Activated naive CD4-positive, alpha-beta T cell treated with anti-CD3 and anti-CD28 coated beads, Interleukin-2, amount 50 U/mL, for 16 hours (primary cell): ENCODE results near the gene TSC22D1.
A peak's percentile ranks its signal among the peaks of the same experiment; 100 is the strongest.

Experiments
- DNase-seq: peaks from one replicate; pipeline ENCODE4 v3.0.0-alpha.2; 2020

TSC22D1 gene

DNA sequence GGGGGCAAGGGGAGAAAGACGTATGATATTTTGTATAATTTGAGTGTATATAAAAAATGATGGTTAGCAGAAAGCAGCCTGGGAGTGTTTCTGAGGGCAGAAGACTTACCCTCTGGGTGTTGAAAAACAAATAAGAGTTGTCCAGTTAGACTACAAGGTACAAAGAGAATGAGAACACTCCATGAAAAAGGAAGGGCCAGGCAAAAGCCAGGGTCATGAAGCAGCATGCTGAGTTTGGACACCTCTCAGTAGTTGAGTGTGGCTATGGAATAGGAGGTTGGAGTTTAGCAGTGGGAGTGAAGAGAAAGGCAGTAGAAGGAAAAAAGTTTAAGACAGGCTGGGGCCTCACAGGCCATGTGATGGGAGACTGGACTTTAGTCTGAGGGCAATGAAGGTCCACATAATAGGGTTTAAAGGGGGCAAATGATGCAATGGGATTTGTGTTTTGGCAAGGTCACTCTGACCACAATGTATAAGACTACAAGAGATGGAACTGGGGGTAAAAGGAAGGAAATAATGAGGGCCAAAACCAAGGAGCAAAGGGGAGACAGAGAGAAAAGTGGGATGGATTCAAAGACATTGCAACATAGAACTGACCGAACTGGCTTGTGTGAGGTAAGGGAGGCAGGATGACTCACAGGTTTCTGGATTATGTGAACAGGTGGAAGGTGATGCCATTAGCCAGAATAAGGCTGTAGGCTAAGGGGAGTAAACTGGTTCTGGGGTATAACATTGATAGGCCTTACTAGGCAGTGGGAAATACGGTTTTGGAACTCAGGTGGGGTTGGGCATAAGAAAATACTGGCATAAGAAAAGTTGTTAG, 125.9 kb downstream of the TSC22D1 start:
- no peak for DNase-seq

DNA sequence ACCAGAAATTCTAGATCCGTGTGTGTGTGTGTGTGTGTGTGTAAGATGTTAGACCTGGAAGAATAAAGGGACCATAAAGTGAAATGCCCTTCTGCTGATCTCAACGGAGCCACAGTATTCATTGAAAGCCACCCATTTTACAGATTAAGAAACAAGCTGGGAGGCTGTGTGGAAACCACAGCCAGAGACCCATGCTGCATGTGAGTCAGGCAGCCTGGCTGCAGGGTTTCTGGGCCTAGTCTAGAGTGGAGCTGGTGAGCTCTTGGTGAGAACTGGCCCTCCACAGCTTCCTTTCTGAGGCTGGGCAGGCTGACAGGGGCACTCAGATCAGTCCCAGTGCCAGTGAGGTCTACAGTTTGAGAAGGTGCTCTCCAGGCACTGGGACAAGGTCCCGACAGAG, 127.3 kb downstream of the TSC22D1 start:
- DNase-seq, result no peak

DNA sequence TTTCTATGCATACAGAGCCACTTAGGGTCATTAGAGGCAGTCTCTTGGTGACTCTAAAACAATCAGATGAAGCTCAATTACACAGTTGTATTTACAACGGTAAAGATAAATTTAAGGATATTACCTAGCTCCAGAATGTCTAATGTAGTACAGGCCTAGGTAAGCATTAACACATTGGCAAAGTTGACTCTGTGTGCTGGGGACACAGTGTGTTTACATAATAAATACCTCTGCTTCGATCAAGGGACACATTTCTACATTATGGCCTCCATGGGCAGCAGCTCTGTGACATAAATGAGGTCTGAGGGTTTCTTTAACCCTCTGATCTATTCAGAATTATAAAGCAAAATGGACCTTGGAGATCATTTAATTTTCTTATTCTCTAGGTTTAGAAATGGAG, 127.8 kb downstream of the TSC22D1 start:
- no peak for DNase-seq

DNA sequence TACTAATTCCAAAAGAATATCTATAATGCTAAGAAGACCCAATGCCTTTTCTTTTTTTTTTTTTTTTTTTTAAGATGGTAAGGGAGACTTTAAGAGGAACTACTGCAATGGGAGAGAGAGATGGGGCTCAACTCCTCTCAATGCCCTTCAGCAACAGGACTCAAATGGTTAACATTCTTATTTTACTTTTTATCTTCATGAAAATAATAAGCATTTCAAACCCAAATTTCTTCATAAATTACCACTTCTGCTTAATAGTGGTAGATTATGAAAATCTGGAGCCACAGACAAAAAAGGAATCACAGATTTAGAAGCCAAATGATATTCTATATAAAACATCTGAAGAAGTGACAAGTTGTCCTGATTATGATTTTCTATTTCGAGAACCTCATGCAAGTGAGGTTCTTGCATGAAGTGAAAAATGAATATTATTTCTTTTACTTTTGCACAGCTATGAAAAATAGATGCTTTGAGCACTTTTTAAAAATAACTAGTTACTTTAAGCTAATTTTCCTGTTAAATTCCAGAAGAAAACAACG, 128.3 kb downstream of the TSC22D1 start:
- DNase-seq, result no peak

DNA sequence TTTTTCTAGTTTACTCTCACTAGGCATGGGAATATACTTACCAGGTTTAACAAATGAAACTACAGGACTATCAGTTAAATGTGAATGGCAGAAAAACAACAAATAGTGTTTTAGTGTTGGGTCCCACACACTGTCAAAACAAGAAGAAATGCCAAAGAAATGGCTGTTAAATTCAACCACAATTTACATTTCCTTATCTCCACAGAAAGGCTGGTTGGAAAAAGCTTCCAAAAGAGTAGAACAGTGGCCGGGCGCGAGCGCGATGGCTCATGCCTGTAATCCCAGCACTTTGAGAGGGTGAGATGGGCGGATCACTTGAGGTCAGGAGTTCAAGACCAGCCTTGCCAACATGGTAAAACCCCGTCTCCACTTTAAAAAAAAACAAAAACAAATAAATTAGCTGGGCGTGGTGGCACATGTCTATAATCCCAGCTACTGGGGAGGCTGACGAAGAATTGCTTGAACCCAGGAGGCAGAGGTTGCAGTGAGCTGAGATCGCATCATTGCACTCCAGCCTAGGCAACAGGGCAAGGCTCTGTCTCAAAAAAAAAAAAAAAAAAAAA, 136.0 kb downstream of the TSC22D1 start:
- no peak for DNase-seq

DNA sequence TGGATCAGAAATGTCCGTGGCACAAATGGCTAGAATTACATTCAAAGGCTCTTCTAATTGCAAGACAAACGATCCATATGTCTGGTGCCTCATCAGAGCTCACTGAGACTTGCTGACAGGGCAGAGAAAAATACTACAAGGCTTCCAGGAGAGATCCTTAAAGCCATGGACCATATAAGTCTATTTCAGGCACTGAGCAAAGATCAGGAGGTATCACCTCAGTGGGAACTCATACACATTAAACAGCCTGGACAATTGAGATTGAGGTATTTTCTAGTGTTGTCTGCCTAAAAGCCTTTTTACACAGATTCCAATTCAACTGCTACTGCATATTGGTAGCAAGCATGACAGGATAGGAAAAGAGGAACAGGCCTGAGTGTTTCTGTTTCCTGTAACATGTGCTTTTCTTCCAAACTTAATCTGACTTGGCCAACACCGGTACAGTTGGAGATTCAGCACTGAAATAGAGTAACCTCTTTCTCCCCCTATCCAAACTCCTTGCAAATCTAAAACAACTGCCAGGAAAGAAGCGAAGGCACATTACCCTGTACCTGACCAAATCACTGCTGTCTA, 136.6 kb downstream of the TSC22D1 start:
- no peak for DNase-seq

DNA sequence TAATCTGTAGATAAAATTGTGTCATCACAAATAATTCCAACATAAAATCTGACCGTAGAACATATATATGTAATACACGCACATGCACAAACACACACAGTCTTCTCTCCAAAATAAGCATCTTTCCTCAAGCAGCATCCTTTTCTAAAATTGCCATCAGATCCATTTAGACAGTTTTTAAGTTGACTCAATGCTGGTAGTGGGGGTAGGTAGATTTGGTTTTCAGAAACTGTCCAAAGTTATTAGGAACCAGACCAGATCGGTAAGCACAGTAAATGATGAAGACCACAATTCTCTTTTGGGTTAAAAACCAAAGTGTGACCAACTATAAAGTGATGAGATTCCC, 137.9 kb downstream of the TSC22D1 start:
- no peak for DNase-seq

DNA sequence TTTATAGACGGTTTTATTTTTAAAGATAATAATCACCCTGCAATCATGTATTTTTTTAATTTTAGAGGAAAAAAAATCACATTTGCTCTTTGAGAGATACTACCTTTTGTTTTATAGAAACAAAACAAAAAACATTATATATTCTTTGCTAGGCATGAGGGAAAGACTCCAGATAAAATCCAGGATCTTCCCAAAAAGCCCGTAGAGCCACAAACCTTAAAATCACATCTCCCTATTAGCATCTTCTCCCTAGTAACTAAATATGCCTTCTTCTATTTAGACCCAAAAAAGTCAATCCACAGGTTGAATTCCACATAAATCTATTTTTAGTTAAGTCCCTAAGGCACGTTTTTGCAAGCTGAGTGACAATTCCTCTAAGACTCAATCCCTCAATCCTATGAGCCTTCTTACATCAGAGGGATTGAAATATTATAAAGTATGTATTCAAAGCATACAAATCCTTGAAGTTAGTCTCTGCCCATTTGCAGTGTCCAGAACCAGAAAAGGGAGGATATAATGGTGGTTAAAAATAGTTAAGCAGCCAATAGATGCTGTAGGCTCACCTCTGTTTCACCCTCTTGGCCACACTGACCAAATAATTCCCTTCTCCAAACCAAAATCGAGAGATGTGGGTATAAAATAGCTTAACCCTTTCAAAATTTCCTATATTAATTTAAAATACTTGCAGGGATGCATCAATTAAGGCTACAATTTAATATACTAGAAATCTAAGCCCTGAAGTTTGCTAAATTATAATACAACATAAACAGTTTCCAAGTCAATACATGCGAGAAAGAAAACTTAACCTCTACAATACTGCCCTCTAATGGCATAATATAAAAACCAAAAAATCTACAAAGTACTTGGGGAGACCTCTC, 138.5 kb downstream of the TSC22D1 start:
- DNase-seq, result no peak

DNA sequence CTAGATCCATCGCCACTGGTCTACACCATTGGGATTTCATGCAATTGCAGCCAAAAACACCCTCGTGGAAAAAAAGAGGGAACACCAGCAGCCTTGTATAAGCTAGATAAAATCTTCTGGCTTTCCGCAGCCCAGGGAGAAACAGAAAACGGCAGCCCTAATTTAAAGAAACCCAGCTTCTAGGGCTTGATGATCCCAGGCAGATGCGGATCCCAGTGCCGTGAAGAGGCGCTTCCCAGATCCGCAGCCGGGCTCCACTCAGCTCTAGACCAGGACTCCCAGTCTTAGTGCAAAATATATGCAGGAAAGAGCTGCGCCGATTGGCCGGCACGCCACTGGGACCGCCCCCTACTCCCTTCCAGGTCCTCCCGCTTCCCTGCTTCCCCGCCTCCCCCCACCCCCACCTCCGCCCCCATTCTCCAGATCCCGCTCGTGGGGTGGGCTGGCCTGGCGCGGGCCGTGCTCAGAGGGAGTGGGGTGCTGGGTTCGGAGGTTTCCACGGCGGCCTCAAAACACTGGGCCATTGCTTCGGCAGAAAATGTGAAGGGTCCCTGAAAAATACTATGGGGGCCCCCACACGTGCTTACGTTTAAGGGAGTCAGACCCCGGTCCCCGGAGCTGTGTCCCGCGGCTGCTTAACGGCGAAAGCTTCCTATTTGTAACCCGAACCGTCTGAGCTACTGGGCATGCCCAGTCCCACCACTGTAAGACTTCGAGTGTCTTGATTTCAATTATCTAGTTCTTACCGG, 139.4 kb downstream of the TSC22D1 start:
- DNase-seq, result peak; percentile 34

DNA sequence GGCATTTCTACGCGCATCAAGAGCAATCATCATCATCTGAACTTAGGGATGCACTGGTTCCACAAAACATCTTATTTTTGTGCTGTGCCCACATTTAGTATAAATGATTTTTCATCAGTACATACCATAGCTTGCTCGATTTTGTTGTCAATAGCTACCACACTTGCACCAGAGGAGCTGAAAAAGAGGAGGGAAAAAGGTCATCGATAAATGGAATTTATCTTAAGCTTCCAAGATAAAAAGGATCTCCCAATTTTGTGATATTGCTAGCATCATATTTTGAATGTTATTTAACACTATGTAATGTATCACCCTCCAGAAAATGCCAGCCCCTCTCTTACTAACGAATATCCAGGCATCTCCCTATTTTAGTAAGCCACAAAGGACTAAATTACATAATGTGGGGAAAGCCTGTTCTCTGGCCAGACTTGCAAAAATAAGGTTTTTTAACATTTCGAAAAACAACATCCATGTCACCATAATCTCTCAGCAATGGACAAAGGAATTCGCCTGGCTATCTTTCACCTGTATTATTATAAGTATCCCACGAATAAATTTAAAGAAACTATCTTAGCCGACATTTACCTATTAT, 140.1 kb downstream of the TSC22D1 start:
- no peak for DNase-seq

DNA sequence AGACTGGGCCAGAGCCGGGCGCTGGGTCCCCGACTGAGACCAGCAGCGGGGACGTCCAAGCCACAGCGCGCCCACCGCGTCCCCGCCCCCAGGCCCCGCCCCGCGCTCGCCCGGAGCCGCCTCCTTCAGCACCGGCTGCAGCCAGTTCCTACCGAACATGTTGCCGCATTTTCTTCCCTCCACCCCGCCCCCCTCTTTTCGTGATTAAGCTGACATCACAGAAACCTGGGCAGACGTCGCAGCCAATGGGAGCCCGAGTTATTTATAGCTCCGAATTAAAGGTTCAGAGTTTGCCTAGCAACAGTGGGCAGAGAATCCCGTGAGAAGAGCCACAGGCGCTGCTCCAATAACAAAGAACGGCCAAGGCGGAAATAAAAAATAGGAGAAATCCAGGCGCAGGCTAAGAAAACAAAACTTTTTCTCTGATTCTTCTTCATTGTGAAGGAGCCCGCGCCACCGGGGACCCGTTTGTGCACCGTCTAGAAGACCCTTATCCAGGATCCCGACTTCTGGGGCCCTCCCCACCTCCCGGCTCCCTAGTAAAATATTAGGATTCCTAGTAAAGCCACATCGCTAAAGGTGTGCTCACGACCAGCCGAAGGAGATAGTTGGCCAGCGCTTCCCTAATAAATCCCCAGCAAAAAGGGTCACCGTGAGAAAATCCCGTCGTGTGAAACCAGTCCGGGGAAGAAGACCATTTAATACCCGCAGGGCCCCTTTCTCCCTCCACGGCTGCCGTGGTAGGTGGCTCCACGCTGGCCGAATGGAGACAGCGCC, 140.8 kb downstream of the TSC22D1 start:
- peak; percentile 87 for DNase-seq

DNA sequence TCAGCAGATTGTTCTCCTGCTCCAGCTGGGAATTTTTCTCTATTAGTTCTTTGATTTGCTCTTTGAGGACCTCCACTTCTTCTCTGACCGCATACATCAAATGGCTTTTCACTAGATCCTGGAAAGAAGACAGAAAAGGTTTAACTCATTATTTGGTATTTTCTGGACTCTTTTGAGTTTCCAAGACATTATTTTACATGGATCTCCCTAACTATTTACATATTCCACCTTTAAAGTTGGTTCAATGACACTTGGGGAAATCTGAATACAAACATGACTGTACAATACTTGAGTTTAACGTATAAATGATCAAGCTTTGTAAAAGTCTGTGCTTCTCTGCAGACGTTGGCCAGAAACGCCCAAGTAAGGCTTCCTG, 141.4 kb downstream of the TSC22D1 start:
- DNase-seq, result no peak

DNA sequence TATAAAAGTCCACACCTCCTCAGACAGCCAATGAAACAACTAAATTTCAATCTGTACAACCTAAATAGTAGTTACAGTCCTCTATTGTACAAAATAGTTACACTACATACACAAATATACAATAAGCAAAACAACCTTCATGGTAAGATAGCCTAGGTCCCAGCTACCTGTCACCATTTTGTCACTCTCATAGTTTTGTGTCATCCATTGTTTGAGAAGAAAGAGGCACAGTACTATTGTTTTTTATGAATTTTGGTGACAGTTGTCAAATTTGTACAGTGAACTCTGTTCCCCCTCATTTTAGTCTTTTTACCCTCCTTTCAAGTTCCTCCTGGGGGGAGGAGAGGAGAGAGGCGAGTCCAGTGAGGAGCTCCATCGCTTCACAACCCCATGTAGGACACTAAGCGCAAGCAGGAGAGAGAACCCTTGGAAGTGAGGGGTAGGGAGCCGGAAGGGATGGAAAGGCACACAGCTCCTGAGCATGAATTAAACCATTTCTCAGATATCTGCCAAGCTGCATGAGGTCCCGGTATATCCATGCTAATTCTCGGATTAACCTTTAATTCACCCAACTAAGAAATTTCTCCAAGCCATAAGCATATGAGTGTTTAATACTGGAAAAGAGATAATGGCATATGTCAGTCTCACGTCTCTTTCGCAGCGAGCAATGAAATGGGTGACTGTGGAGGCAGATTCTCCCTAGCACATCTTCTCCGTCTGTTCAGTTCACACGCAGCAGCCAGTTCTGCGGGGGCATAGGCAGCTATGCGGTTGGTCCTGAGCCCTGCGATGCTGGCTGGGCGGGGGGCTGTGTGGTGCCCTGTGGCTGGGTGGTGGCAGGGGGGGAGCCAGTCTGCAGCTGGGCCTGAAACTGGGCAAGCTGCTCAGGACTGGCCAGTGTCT, 142.0 kb downstream of the TSC22D1 start:
- DNase-seq, result no peak

DNA sequence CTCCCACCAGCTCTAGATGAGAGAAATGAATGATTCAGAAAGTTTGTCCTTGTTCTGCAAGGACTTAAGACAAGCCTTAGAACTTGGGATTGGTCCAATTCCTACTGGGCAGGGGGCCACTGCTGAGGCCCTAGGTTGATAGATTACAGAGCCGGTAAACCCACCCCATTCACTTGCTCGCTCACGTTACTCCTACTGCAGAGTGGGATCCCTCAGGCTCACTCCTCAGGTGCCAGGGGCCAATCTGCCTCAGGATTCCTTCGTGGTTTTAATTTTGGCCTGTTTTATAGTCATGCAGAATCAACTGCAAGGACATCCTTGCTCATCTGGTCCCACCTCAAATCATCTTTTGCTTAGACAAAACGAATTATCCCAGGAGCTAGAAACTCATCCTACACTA, 143.5 kb downstream of the TSC22D1 start:
- DNase-seq, result no peak

DNA sequence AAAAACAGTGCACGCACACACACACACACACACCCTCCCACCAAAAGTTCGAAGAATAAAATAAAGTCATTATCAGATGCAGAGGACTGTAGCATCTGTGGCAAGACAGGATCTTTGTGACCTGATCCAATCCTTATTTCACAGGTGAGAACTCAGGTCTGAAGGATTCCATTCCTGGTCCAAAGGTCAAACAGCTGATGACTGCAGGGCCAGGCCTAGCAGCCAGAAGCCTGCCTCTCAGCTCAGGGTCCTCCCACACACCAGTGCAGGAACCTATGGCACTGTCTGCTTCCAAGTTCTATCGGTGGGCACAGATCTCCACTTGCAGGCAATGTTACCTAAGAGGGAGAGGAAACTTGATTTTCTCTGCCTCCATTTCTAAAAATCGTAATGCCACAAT, 145.0 kb downstream of the TSC22D1 start:
- no peak for DNase-seq

DNA sequence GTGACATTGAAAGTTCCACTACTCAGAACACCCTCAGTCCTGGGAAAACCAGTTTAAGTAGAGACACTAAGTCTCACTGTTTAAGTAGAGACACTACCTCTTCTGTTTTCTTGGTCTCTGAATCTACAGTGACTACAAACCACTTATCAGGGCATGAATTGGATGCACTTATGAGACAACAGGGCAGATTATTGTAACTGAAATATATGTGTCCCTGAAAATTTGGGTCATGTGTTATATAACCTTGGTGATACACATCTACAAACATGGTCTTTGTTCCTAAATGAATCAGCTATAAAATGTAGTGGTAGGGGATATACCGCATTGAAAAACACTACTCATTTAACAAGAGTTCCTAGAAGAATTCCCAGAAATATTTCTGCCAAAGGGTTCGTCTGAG, 146.8 kb downstream of the TSC22D1 start:
- DNase-seq, result no peak

DNA sequence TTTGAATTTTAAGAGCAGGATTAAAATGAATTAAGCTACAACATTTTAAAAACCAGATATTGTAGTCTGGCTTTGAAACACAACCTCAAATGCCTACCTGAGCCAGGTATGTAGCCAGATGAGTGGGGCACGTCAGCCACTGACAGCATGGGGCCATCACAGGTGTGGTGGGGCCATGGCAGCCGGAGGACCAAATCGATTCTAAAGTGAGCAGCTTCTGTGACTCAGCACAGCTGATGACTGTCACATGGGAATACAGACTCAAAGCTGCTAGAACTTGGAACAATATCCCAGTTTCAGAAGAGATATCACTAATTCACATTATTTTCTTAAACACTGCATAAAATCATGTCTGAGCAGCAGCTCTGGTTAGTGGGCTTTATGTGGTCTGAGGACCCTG, 149.7 kb downstream of the TSC22D1 start:
- DNase-seq, result no peak

DNA sequence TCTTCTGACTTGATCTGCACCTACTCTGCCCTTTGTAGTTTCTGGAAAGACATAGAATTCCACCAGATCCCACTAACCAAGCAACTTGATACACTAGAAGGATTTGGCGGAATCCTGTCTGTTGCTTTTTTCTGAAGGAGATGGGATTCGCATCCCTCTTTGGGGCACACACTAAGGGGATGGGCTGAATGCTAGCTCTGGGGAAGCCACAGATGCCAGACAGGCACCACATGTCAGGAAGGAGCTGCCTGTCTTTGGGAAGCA, 150.4 kb downstream of the TSC22D1 start:
- no peak for DNase-seq

DNA sequence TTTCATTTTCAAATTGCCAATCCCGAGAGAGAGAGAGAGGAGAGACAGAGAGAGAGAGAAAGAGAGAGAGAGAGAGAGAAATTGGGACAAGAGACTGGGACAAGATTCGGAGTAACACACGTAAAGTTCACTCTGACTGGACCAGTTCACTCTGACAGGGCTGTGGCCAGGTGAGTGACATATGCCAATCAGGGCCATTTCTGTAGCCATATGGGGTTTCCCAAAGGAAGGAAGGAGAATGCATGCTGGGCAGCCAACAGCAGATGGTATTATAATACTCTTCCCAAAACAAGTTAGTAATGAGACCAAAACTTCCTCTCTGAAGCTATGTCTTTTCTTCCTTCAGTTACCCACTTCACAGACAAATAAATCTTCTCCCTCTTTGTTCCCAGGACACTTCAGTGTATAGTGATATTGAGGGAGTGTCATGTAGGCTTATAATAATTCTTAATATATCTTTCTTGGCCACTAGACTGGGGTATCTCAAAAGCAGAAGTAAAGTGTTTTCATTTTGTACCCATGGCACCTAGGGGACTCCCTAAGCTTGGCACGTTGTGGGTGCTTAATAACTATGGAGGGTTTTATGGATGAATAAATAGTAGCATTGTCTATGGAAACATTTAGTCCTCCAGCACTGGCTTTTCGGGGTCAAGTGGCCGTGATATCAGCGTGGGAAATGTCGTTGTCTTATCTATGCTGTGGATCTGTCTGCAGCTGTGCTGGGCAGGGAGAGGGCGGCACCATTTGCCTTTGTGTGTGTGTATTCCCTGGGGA, 150.9 kb downstream of the TSC22D1 start:
- DNase-seq, result no peak

DNA sequence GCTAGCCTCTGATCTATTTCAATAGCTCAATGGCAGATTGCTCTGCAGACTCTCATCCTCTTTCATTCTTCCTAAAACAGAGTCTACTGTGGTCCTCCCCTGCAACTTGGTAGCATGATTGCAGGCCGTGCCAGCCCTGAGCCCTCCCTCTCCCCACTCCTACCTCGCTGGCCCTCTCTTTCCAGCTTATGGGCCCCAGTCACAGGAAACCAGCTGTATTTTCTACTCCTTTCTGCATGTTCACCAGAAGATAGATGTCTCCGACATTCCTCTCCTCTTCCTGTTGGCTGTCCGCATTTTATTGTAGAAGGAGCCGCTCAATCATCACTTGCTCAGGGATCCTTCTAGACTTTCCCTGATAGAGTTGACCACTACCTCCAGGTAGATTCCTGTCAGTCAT, 152.3 kb downstream of the TSC22D1 start:
- DNase-seq, result no peak
